HEK293T (cell line): ENCODE results near the gene RAD51B.

Source experiments
- ARNT ChIP-seq: fragments of 450-650 bp; IDR thresholded peaks from 2 replicates; pipeline ENCODE4 v1.6.1; 2017; ENCODE audit warnings: mild to moderate bottlenecking
- BHLHE40 ChIP-seq: fragments of 450-650 bp; IDR thresholded peaks from 2 replicates; pipeline ENCODE4 v1.6.1; 2016; ENCODE audit warnings: mild to moderate bottlenecking, moderate library complexity, borderline replicate concordance
- ELF4 ChIP-seq: fragments of 450-650 bp; IDR thresholded peaks from 2 replicates; pipeline ENCODE4 v1.6.1; 2017; ENCODE audit warnings: antibody characterized with exemption
- FOXA1 ChIP-seq: fragments of 450-650 bp; IDR thresholded peaks from 2 replicates; pipeline ENCODE4 v1.6.1; 2016; ENCODE audit warnings: mild to moderate bottlenecking
- FOXK2 ChIP-seq: fragments of 450-650 bp; IDR thresholded peaks from 2 replicates; pipeline ENCODE4 v1.6.1; 2016; ENCODE audit warnings: mild to moderate bottlenecking
- FOXM1 ChIP-seq: fragments of 450-650 bp; IDR thresholded peaks from 2 replicates; pipeline ENCODE4 v1.6.1; 2017; ENCODE audit warnings: mild to moderate bottlenecking, borderline replicate concordance
- HDGF ChIP-seq: fragments of 450-650 bp; IDR thresholded peaks from 2 replicates; pipeline ENCODE4 v1.6.1; 2017; ENCODE audit warnings: antibody characterized with exemption, borderline replicate concordance
- L3MBTL2 ChIP-seq: fragments of 450-650 bp; conservative IDR thresholded peaks from 2 replicates; pipeline ENCODE4 v1.6.1; 2016; ENCODE audit warnings: mild to moderate bottlenecking
- NFRKB ChIP-seq: fragments of 450-650 bp; IDR thresholded peaks from 2 replicates; pipeline ENCODE4 v1.6.1; 2016; ENCODE audit warnings: mild to moderate bottlenecking, moderate library complexity
- SP1 ChIP-seq: fragments of 450-650 bp; IDR thresholded peaks from 2 replicates; pipeline ENCODE4 v1.6.1; 2017
- SUZ12 ChIP-seq: fragments of 450-650 bp; IDR thresholded peaks from 2 replicates; pipeline ENCODE4 v1.6.1; 2016; ENCODE audit warnings: mild to moderate bottlenecking
- TARDBP ChIP-seq: fragments of 450-650 bp; IDR thresholded peaks from 2 replicates; pipeline ENCODE4 v1.6.1; 2016

DNA sequence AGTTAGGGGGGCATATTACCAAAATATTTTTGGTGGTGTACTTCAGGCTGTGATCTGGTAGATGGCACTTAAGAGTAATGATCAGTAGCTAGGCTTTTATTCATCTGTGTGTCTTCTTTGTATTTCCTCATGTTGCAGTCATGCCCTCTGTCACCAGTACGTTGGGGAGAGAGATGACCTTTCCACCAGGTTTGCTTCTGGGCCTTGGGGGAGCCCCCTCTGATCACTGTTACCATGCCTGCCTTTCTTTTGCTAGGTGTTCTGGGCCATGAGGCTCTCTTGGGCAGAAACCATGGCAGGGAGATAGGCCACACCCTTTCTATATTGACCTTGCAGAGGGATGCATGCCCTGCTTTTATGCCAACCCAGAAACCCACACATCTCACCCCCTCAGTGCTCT, 208.5 kb downstream of the RAD51B start:
- TF ChIP-seq BHLHE40 (no peak), FOXK2 (no peak), TARDBP (no peak), NFRKB (no peak), ARNT (no peak), FOXM1 (no peak), SP1 (no peak), ELF4 (no peak), L3MBTL2 (no peak), SUZ12 (no peak), FOXA1 (no peak), HDGF (no peak)
